Tibial nerve (tissue), 4 donors: ENCODE results near the gene SPEN. TPM values are rescaled to one million over a fixed set of nuclear protein-coding genes. Genes with fewer than 3 reads are reported as not detected.
"Not testable (repeated sequence)": the region's sequence is repeated elsewhere in the genome, so short reads cannot be mapped to it uniquely, and the experiment has no call there.

Source experiments
- DNase-seq, 2 donors: peaks; one replicate each; pipeline ENCODE4 v3.0.0-alpha.2; 2019; ENCODE audit warnings: low spot score in 2 of 2
- H3K27ac ChIP-seq, 4 donors: fragments of 200-600 bp; sonication (generic) in 3 of 4; one replicate each; pipeline ENCODE4 v1.5.1; 2017 to 2019; ENCODE audit warnings: mild to moderate bottlenecking in 1 of 4
- H3K27me3 ChIP-seq, 2 donors: fragments of 200-600 bp; sonication (generic) in 1 of 2; one replicate each; pipeline versions ENCODE4 v1.5.1 to v1.6.0; 2017 to 2019
- H3K36me3 ChIP-seq, 3 donors: fragments of 200-600 bp; sonication (generic); one replicate each; pipeline ENCODE4 v1.5.1; 2018 to 2019
- H3K4me1 ChIP-seq, 4 donors: fragments of 200-600 bp; sonication (generic) in 3 of 4; one replicate each; pipeline ENCODE4 v1.5.1; 2017 to 2019
- H3K4me3 ChIP-seq, 4 donors: fragments of 200-600 bp; sonication (generic) in 3 of 4; one replicate each; pipeline ENCODE4 v1.5.1; 2017 to 2019; ENCODE audit warnings: mild to moderate bottlenecking in 1 of 4, moderate library complexity in 1 of 4
- H3K9me3 ChIP-seq, 4 donors: fragments of 200-600 bp; sonication (generic) in 3 of 4; one replicate each; pipeline ENCODE4 v1.5.1; 2017 to 2019
- CTCF ChIP-seq, 5 experiments: fragments of 200-600 bp in 3 of 5; fragments of 450-650 bp in 2 of 5; sonication (generic) in 3 of 5; IDR thresholded peaks; one replicate each; pipeline ENCODE4 v1.5.1; 2016 to 2019; ENCODE audit warnings: antibody characterized with exemption in 5 of 5, mild to moderate bottlenecking in 3 of 5, moderate library complexity in 2 of 5
- EP300 ChIP-seq, 2 donors: sonication (generic); formaldehyde crosslinking; IDR thresholded peaks; one replicate each; pipeline ENCODE4 v1.6.1; 2017; ENCODE audit warnings: antibody characterized with exemption in 2 of 2, mild to moderate bottlenecking in 1 of 2
- POLR2A ChIP-seq, 2 donors: fragments of 450-650 bp; IDR thresholded peaks; one replicate each; pipeline ENCODE4 v1.6.1; 2017; ENCODE audit warnings: antibody characterized with exemption in 2 of 2, mild to moderate bottlenecking in 2 of 2, moderate library complexity in 2 of 2
- WGBS, 2 donors: methylation state at CpG; one replicate each; pipeline ENCODE4 v1.1.5; 2018; 5-methylcytosine and 5-hydroxymethylcytosine counted together
- total RNA-seq, 4 donors: library from RNA; depleted of rRNA; stranded (reverse); fragments of >200 nt; gene quantifications; one replicate each; pipeline ENCODE4 v1.1.0, GENCODE V29; 2016

SPEN gene
- total RNA-seq, 4 donors from 2014 or later = 67.9 to 87.0 (median 77.8) TPM

- Histone ChIP-seq H3K27ac (peak overlapping the region; percentile 99 to 100 (median 100)), H3K4me1 (peaks cover 0 to 45% (median 14%) of the 10 kb centered on the region in 4 donors), H3K4me3 (peak overlapping the region; percentile 73 to 93 (median 86)), H3K36me3 (no peaks in the 10 kb centered on the region), H3K9me3 (no peaks in the 10 kb centered on the region), H3K27me3 (no peaks in the 10 kb centered on the region)
- no peak for DNase-seq
- 0% methylated on average over 37 of the region's 37 CpGs for WGBS, 2 donors
- TF ChIP-seq POLR2A (IDR thresholded peaks at IDR 0.05) (no peak), CTCF (IDR thresholded peaks at IDR 0.05) (no peak), EP300 (IDR thresholded peaks at IDR 0.05) (no peak)
Measured at GRCh38 chr1:15835205-15835740, 12.2 kb upstream of the SPEN start.

- TF ChIP-seq POLR2A (IDR thresholded peaks at IDR 0.05) (peak; percentile 77 to 90), CTCF (IDR thresholded peaks at IDR 0.05) (peak in 1 of 5 experiments; percentile 31), EP300 (IDR thresholded peaks at IDR 0.05) (peak; percentile 97 to 99)
- DNase-seq = peak; percentile 99
- WGBS, 2 donors = 6% methylated on average over 44 to 57 of the region's 66 CpGs
- H3K36me3 ChIP-seq = no peaks in the 10 kb centered on the region
- no peaks in the 10 kb centered on the region for H3K27me3 ChIP-seq
- H3K4me3 ChIP-seq = peak overlapping the region; percentile 73 to 93 (median 86)
- H3K27ac ChIP-seq = peak overlapping the region; percentile 99 to 100 (median 100)
- peaks cover 0 to 39% (median 14%) of the 10 kb centered on the region in 4 donors for H3K4me1 ChIP-seq
- no peaks in the 10 kb centered on the region for H3K9me3 ChIP-seq
Measured at GRCh38 chr1:15835741-15836510, 11.6 kb upstream of the SPEN start.

GRCh38 chr1:15836511-15836771 is 11.1 kb upstream of the SPEN start:
- H3K27ac ChIP-seq = peak overlapping the region; percentile 76 to 100 (median 100)
- not testable (repeated sequence) for H3K27me3 ChIP-seq, DNase-seq, H3K9me3 ChIP-seq, H3K36me3 ChIP-seq
- WGBS, 2 donors = 74 to 87% methylated on average over 9 to 14 of the region's 14 CpGs
- peaks cover 0 to 36% (median 13%) of the 10 kb centered on the region in 4 donors for H3K4me1 ChIP-seq
- peak overlapping the region; percentile 32 to 93 (median 70) for H3K4me3 ChIP-seq

- H3K27me3 ChIP-seq = no peaks in the 10 kb centered on the region
- 49 to 57% methylated on average over 39 to 54 of the region's 62 CpGs for WGBS, 2 donors
- no peak for DNase-seq
Measured at GRCh38 chr1:15836772-15837669, 10.5 kb upstream of the SPEN start.

More at GRCh38 chr1:15836772-15837669, 10.5 kb upstream of the SPEN start:
- Histone ChIP-seq H3K9me3 (no peaks in the 10 kb centered on the region), H3K36me3 (no peaks in the 10 kb centered on the region), H3K27ac (peak overlapping the region; percentile 76 to 100 (median 100)), H3K4me3 (peak overlapping the region; percentile 18 to 93 (median 70)), H3K4me1 (peaks cover 0 to 30% (median 11%) of the 10 kb centered on the region in 4 donors)
- TF ChIP-seq POLR2A (IDR thresholded peaks at IDR 0.05) = peak in 1 of 2 donors; percentile 40
- TF ChIP-seq CTCF (IDR thresholded peaks at IDR 0.05) = no peak
- TF ChIP-seq EP300 (IDR thresholded peaks at IDR 0.05) = peak in 1 of 2 donors; percentile 44
